H9 (cell line): ENCODE results near the gene ASPG. TPM values are rescaled to one million over a fixed set of nuclear protein-coding genes. Genes with fewer than 3 reads are reported as not detected.

Source experiments
- DNase-seq: peaks from one replicate; pipeline ENCODE4 v3.0.0-alpha.2; 2017
- H2AFZ ChIP-seq: one replicate; pipeline ENCODE4 v1.6.1; 2013; ENCODE audit warnings: mild to moderate bottlenecking, low read length, control low read depth, moderate library complexity
- H2AK5ac ChIP-seq: 2 replicates; pipeline ENCODE4 v1.6.1; 2013; ENCODE audit warnings: low read length, control low read depth, mixed read lengths; ENCODE audit not compliant: insufficient read length
- H2BK120ac ChIP-seq: one replicate; pipeline ENCODE4 v1.6.1; 2013; ENCODE audit warnings: low read depth, mild to moderate bottlenecking, low read length, control low read depth, inconsistent platforms; ENCODE audit not compliant: poor library complexity, severe bottlenecking
- H2BK12ac ChIP-seq: 2 replicates; pipeline ENCODE4 v1.6.1; 2013; ENCODE audit warnings: low read length, control low read depth, mixed read lengths, low read depth; ENCODE audit not compliant: insufficient read length
- H2BK15ac ChIP-seq: 2 replicates; pipeline ENCODE4 v1.6.1; 2013; ENCODE audit warnings: low read depth, low read length, control low read depth
- H2BK20ac ChIP-seq: one replicate; pipeline ENCODE4 v1.6.1; 2013; ENCODE audit warnings: low read depth, mild to moderate bottlenecking, low read length, control low read depth, inconsistent platforms; ENCODE audit not compliant: poor library complexity, severe bottlenecking
- H2BK5ac ChIP-seq: 2 replicates; pipeline ENCODE4 v1.6.1; 2013; ENCODE audit warnings: low read length, control low read depth, mixed read lengths; ENCODE audit not compliant: insufficient read length
- H3K14ac ChIP-seq: 2 replicates; pipeline ENCODE4 v1.6.1; 2013; ENCODE audit warnings: low read length, control low read depth; ENCODE audit not compliant: insufficient read depth
- H3K18ac ChIP-seq: 2 replicates; pipeline ENCODE4 v1.6.1; 2013; ENCODE audit warnings: low read depth, mild to moderate bottlenecking, mixed read lengths, low read length, control low read depth; ENCODE audit not compliant: insufficient read length
- H3K23ac ChIP-seq: 2 replicates; pipeline ENCODE4 v1.6.1; 2013; ENCODE audit warnings: low read length, control low read depth, mixed read lengths, low read depth; ENCODE audit not compliant: insufficient read length
- H3K23me2 ChIP-seq: 2 replicates; pipeline ENCODE4 v1.6.1; 2013; ENCODE audit warnings: low read depth, mild to moderate bottlenecking, mixed read lengths, low read length, control low read depth; ENCODE audit not compliant: insufficient read length, poor library complexity, severe bottlenecking
- H3K27ac ChIP-seq: 2 replicates; pipeline ENCODE4 v1.5.1; 2013; ENCODE audit warnings: low read length, control low read depth, mixed read lengths, low read depth; ENCODE audit not compliant: insufficient read length
- H3K27me3 ChIP-seq: 2 replicates; pipeline ENCODE4 v1.6.1; 2013; ENCODE audit warnings: low read length, control low read depth, inconsistent platforms; ENCODE audit not compliant: insufficient read depth
- H3K4ac ChIP-seq: 2 replicates; pipeline ENCODE4 v1.6.1; 2013; ENCODE audit warnings: low read depth, mild to moderate bottlenecking, control low read depth, inconsistent platforms, low read length, moderate library complexity
- H3K4me1 ChIP-seq: 2 replicates; pipeline ENCODE4 v1.6.1; 2013; ENCODE audit warnings: low read length, control low read depth, inconsistent platforms; ENCODE audit not compliant: insufficient read depth
- H3K4me2 ChIP-seq: 2 replicates; pipeline ENCODE4 v1.6.1; 2013; ENCODE audit warnings: low read length, control low read depth, mixed read lengths; ENCODE audit not compliant: insufficient read length, insufficient read depth
- H3K56ac ChIP-seq: 2 replicates; pipeline ENCODE4 v1.6.1; 2013; ENCODE audit warnings: low read depth, mild to moderate bottlenecking, mixed read lengths, low read length, control low read depth; ENCODE audit not compliant: insufficient read length
- H3K79me1 ChIP-seq: 2 replicates; pipeline ENCODE4 v1.6.1; 2013; ENCODE audit warnings: low read depth, mild to moderate bottlenecking, moderate library complexity, low read length, control low read depth, inconsistent platforms; ENCODE audit not compliant: insufficient read depth, poor library complexity, severe bottlenecking
- H3K79me2 ChIP-seq: 2 replicates; pipeline ENCODE4 v1.6.1; 2013; ENCODE audit warnings: low read length, control low read depth, inconsistent platforms; ENCODE audit not compliant: insufficient read depth
- H3K9ac ChIP-seq: 2 replicates; pipeline ENCODE4 v1.6.1; 2013; ENCODE audit warnings: low read length, control low read depth, mixed read lengths; ENCODE audit not compliant: insufficient read length; ENCODE audit errors: extremely low read depth
- H3K9me3 ChIP-seq: one replicate; pipeline ENCODE4 v1.6.1; 2013; ENCODE audit warnings: low read depth, low read length, inconsistent platforms; ENCODE audit not compliant: control insufficient read depth
- H3T11ph ChIP-seq: one replicate; pipeline ENCODE4 v1.6.1; 2013; ENCODE audit warnings: mild to moderate bottlenecking, low read length, control low read depth, inconsistent platforms
- H4K20me1 ChIP-seq: one replicate; pipeline ENCODE4 v1.6.1; 2013; ENCODE audit not compliant: control insufficient read depth, insufficient read length, insufficient read depth
- H4K5ac ChIP-seq: 2 replicates; pipeline ENCODE4 v1.6.1; 2013; ENCODE audit warnings: low read depth, mild to moderate bottlenecking, mixed read lengths, low read length, control low read depth; ENCODE audit not compliant: insufficient read length
- H4K8ac ChIP-seq: replicated peaks from 2 replicates; pipeline ENCODE4 v1.6.1; 2013; ENCODE audit warnings: low read length, control low read depth, mixed read lengths, low read depth; ENCODE audit not compliant: insufficient read length
- H4K91ac ChIP-seq: 2 replicates; pipeline ENCODE4 v1.6.1; 2013; ENCODE audit warnings: low read depth, mild to moderate bottlenecking, moderate library complexity, mixed read lengths, low read length, control low read depth; ENCODE audit not compliant: insufficient read length
- H3K27ac Mint-ChIP-seq, 3 experiments: 2 replicates in 2 of 3; 3 replicates in 1 of 3; pipeline ENCODE4 v1.8.0; 2020 to 2021; ENCODE audit warnings: mixed read lengths in 3 of 3, mild to moderate bottlenecking in 1 of 3, moderate library complexity in 1 of 3
- H3K27me3 Mint-ChIP-seq: 2 replicates; pipeline ENCODE4 v1.8.0; 2021; ENCODE audit warnings: low read depth, mild to moderate bottlenecking, moderate library complexity, mixed read lengths
- H3K36me3 Mint-ChIP-seq, 3 experiments: 2 replicates in 2 of 3; 3 replicates in 1 of 3; pipeline ENCODE4 v1.8.0; 2020 to 2021; ENCODE audit warnings: low read depth in 3 of 3, mixed read lengths in 3 of 3; ENCODE audit not compliant: insufficient read depth in 1 of 3
- H3K4me1 Mint-ChIP-seq, 2 experiments: 2 replicates each; pipeline ENCODE4 v1.8.0; 2020; ENCODE audit warnings: mixed read lengths in 2 of 2
- H3K4me3 Mint-ChIP-seq, 2 experiments: 2 replicates in 1 of 2; 3 replicates in 1 of 2; pipeline ENCODE4 v1.8.0; 2020 to 2021; ENCODE audit warnings: mild to moderate bottlenecking in 2 of 2, mixed read lengths in 2 of 2, moderate library complexity in 1 of 2
- H3K9me3 Mint-ChIP-seq, 2 experiments: 2 replicates in 1 of 2; 3 replicates in 1 of 2; pipeline ENCODE4 v1.8.0; 2020; ENCODE audit warnings: mild to moderate bottlenecking in 2 of 2, mixed read lengths in 2 of 2, moderate library complexity in 1 of 2
- CTCF ChIP-seq: fragments of 200-600 bp; sonication (generic); conservative IDR thresholded peaks from 3 replicates; pipeline ENCODE4 v1.8.0; 2021; ENCODE audit warnings: antibody characterized with exemption, mild to moderate bottlenecking
- WGBS: extraction: QIAGEN DNeasy Blood & Tissue Kit; methylation state at CpG from one replicate; pipeline ENCODE4 v1.1.7; 2013; ENCODE audit warnings: missing lambda C conversion rate, low lambda C conversion rate, mixed read lengths; ENCODE audit not compliant: insufficient read length; ENCODE audit errors: extremely low coverage; 5-methylcytosine and 5-hydroxymethylcytosine counted together
- total RNA-seq: library from RNA; stranded (reverse); gene quantifications from 2 replicates; pipeline ENCODE4 v1.2.1, GENCODE V29; 2021

Gene ASPG
- total RNA-seq, 1 experiment from 2014 or later = 0.33 TPM

GRCh38 chr14:104126753-104127152 lies 41.3 kb downstream of the ASPG start:
- Mint-ChIP-seq H3K4me1 (peaks cover 5 to 6% of the 10 kb centered on the region in 2 experiments), H3K36me3 (peaks cover 5 to 22% (median 7%) of the 10 kb centered on the region in 3 experiments; a peak in 5 of 7 replicates), H3K27ac (no peak overlapping the region), H3K4me3 (no peak overlapping the region), H3K27me3 (peaks cover 34% of the 10 kb centered on the region), H3K9me3 (peaks cover 44 to 53% of the 10 kb centered on the region in 2 experiments)
- Histone ChIP-seq H2BK120ac (no peak overlapping the region), H2BK15ac (no peak overlapping the region), H3K4me2 (no peak overlapping the region), H4K5ac (no peak overlapping the region), H3K14ac (no peak overlapping the region), H3K4me1 (no peaks in the 10 kb centered on the region), H3K27ac (no peak overlapping the region), H3K23ac (no peak overlapping the region), H3K9me3 (no peaks in the 10 kb centered on the region), H2AK5ac (no peak overlapping the region), H4K91ac (no peak overlapping the region), H3K27me3 (no peaks in the 10 kb centered on the region), H2BK12ac (no peak overlapping the region), H4K20me1 (no peaks in the 10 kb centered on the region), H3K9ac (no peak overlapping the region), H2BK5ac (no peak overlapping the region), H3K79me2 (no peaks in the 10 kb centered on the region), H3K18ac (no peak overlapping the region), H3K23me2 (no peaks in the 10 kb centered on the region), H3T11ph (no peak overlapping the region), H3K79me1 (no peaks in the 10 kb centered on the region), H3K56ac (no peak overlapping the region), H4K8ac (no peak overlapping the region), H2BK20ac (no peak overlapping the region), H3K4ac (no peak overlapping the region), H2AFZ (no peak overlapping the region)
- no peak for DNase-seq
- no peak for TF ChIP-seq CTCF
- WGBS = no CpG with 5 or more reads among the region's 2 CpGs
